Astrocyte (in vitro differentiated cells and primary cell): ENCODE results near the gene DYNLT5.

Source experiments
- CTCF ChIP-seq: IDR thresholded peaks from 2 replicates; pipeline ENCODE4 v1.5.1; 2011; ENCODE audit warnings: low read depth, mild to moderate bottlenecking, inconsistent platforms, low read length, moderate library complexity; ENCODE audit not compliant: insufficient read depth
- EZH2 ChIP-seq: IDR thresholded peaks from 2 replicates; pipeline ENCODE4 v1.6.1; 2012; ENCODE audit warnings: mild to moderate bottlenecking, low read length, inconsistent platforms; ENCODE audit not compliant: insufficient read depth

- no peak for TF ChIP-seq CTCF
- no peak for TF ChIP-seq EZH2
Measured at GRCh38 chr1:66752000-66752592, at the start of gene DYNLT5.
